PFSK-1 (cell line): ENCODE results near the gene MFAP3.

ENCODE experiments used
- POLR2AphosphoS5 ChIP-seq: IDR thresholded peaks from 2 replicates; pipeline ENCODE4 v1.6.1; 2012; ENCODE audit warnings: low read depth, mild to moderate bottlenecking, control low read depth, low read length, moderate library complexity
- TAF1 ChIP-seq: IDR thresholded peaks from 2 replicates; pipeline ENCODE4 v1.6.1; 2012; ENCODE audit warnings: low read length, control low read depth, borderline replicate concordance; ENCODE audit not compliant: insufficient read depth

DNA sequence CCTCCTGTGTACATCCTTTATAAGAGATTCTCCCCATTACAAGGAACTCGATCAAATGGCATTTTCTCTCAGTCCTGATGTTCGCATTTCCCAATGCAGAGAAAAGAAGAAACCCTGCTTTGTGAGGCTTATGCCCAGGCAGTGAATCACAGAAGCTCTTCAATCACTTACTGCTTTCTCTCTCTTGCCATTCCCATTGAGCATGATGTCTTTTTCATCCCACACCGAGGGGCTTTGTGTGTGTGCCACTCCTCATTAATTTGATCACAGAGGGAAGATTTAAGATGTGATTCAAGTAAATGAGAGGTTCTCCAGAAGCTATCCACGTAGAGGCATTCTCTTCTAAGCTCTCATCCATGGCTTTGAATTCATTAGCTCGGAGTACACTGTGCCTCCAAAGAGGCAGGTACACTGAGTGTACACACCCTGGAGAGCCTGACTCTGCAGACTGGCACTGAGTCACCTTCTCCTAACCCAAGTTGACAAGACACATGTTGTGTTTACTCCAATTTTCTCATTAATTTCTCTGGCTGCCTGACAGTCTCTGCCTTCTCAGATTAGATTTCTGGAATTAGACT lies 45.4 kb downstream of the MFAP3 start:
- no peak for TF ChIP-seq TAF1
- no peak for TF ChIP-seq POLR2AphosphoS5
